HCT116 (cell line): ENCODE results near the gene ZNF730.

Experiments used
- CTCF ChIP-seq, 3 experiments: fragments of 200-600 bp in 1 of 3; sonication (generic) in 1 of 3; IDR thresholded peaks in 2 of 3; conservative IDR thresholded peaks in 1 of 3; 2 replicates each; pipeline ENCODE4 v1.5.1; 2012 to 2017; ENCODE audit warnings: low read depth in 2 of 3, low read length in 2 of 3, antibody characterized with exemption in 1 of 3, borderline replicate concordance in 1 of 3, control low read depth in 1 of 3, mild to moderate bottlenecking in 1 of 3, mixed read lengths in 1 of 3, mixed run types in 1 of 3, moderate library complexity in 1 of 3; ENCODE audit not compliant: insufficient read depth in 1 of 3
- EZH2 ChIP-seq: fragments of 200-600 bp; sonication (generic); IDR thresholded peaks from 2 replicates; pipeline ENCODE4 v1.6.1; 2017; ENCODE audit warnings: antibody characterized with exemption, mixed run types
- EZH2phosphoT487 ChIP-seq: fragments of 200-600 bp; IDR thresholded peaks from 2 replicates; pipeline ENCODE4 v1.6.1; 2018; ENCODE audit warnings: antibody characterized with exemption, borderline replicate concordance
- POLR2A ChIP-seq: IDR thresholded peaks from 2 replicates; pipeline ENCODE4 v1.7.0; 2011; ENCODE audit warnings: borderline replicate concordance; ENCODE audit not compliant: insufficient read depth, insufficient read length; ENCODE audit errors: extremely low read depth
- REST ChIP-seq: IDR thresholded peaks from 2 replicates; pipeline ENCODE4 v1.6.1; 2012; ENCODE audit warnings: low read depth

- TF ChIP-seq POLR2A = no peak
- TF ChIP-seq CTCF (IDR thresholded peaks at IDR 0.05 in 2 of 3, conservative IDR thresholded peaks at IDR 0.05 in 1 of 3; ENCODE audit: borderline replicate concordance in 1 of 3, insufficient read depth in 1 of 3, low read depth in 2 of 3, low read length in 2 of 3) = no peak
- no peak for TF ChIP-seq EZH2
- TF ChIP-seq REST = no peak
- TF ChIP-seq EZH2phosphoT487 = no peak
Measured at GRCh38 chr19:23145617-23146415, 29.0 kb downstream of the ZNF730 start.
